GM23248 (cell line): ENCODE results near the gene PKD1L1.

Experiments used
- EZH2 ChIP-seq: fragments of 200-600 bp; sonication (generic); IDR thresholded peaks from 2 replicates; pipeline ENCODE4 v1.6.1; 2018; ENCODE audit warnings: antibody characterized with exemption, mild to moderate bottlenecking; ENCODE audit not compliant: insufficient read depth, poor library complexity, severe bottlenecking
- EZH2phosphoT487 ChIP-seq: fragments of 200-600 bp; sonication (generic); IDR thresholded peaks from 2 replicates; pipeline ENCODE4 v1.6.1; 2018; ENCODE audit warnings: antibody characterized with exemption, moderate library complexity, mild to moderate bottlenecking, low read depth; ENCODE audit not compliant: insufficient read depth

DNA sequence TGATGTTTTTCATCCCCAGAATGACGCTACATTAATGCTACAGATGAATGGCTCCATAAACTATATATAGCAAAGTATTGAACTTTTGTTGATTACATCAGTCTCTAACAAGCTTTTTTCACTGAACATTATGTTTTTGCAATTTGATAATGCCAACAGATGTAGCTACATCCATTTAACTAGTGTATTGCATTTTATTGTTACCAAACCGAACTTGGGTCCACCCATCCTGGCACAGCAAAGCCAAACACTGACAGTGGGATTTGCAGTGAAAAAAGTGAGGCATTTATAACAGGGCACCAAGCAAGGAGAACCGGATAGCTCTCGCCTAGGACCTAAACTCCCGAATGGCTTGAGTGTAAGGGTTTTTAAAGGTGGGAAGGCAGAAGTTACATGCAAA, 183.5 kb downstream of the PKD1L1 start:
- no peak for TF ChIP-seq EZH2phosphoT487
- no peak for TF ChIP-seq EZH2
